Breast epithelium (tissue), 4 donors: ENCODE measurements around the gene GPHA2. TPM values are rescaled to one million over a fixed set of nuclear protein-coding genes. Genes with fewer than 3 reads are reported as not detected.

Source experiments
- DNase-seq, 2 donors: peaks; one replicate each; pipeline ENCODE4 v3.0.0-alpha.2; 2019; ENCODE audit warnings: low spot score in 2 of 2
- H3K27ac ChIP-seq, 2 donors: fragments of 200-600 bp; sonication (generic) in 1 of 2; one replicate each; pipeline ENCODE4 v1.5.1; 2016 to 2019; ENCODE audit warnings: mild to moderate bottlenecking in 1 of 2
- H3K27me3 ChIP-seq, 2 donors: fragments of 200-600 bp; sonication (generic) in 1 of 2; one replicate each; pipeline versions ENCODE4 v1.5.1 to v1.6.0; 2017 to 2019; ENCODE audit warnings: control low read depth in 1 of 2, mild to moderate bottlenecking in 1 of 2
- H3K36me3 ChIP-seq: fragments of 200-600 bp; one replicate; pipeline ENCODE4 v1.5.1; 2019
- H3K4me1 ChIP-seq, 2 donors: fragments of 200-600 bp; sonication (generic); one replicate each; pipeline ENCODE4 v1.5.1; 2016 to 2019; ENCODE audit warnings: control low read depth in 1 of 2
- H3K4me3 ChIP-seq, 3 donors: fragments of 200-600 bp; sonication (generic); 1 replicate in 2 of 3; 2 replicates in 1 of 3; pipeline ENCODE4 v1.5.1; 2016 to 2019; ENCODE audit warnings: mild to moderate bottlenecking in 3 of 3, moderate library complexity in 2 of 3
- H3K9me3 ChIP-seq, 2 donors: fragments of 200-600 bp; sonication (generic) in 1 of 2; one replicate each; pipeline ENCODE4 v1.5.1; 2016 to 2019; ENCODE audit warnings: control low read depth in 1 of 2
- POLR2A ChIP-seq: fragments of 450-650 bp; IDR thresholded peaks from one replicate; pipeline ENCODE4 v1.6.1; 2016; ENCODE audit warnings: antibody characterized with exemption, mild to moderate bottlenecking, moderate library complexity
- POLR2AphosphoS5 ChIP-seq, 3 donors: sonication (generic); formaldehyde crosslinking; IDR thresholded peaks; one replicate each; pipeline ENCODE4 v1.6.1; 2017; ENCODE audit warnings: antibody characterized with exemption in 3 of 3
- intact Hi-C: fragments of 100-400 bp; cut with DNase I; formaldehyde crosslinking; loops from one replicate; pipeline ENCODE4 v1.15.1; 2023; ENCODE audit warnings: low total_unique reads
- total RNA-seq, 3 donors: library from RNA; depleted of rRNA; stranded (reverse); fragments of >200 nt; gene quantifications; one replicate each; pipeline ENCODE4 v1.1.0, GENCODE V29; 2016
- TF ChIP-seq, protein P1 (sequence below), 3 donors: fragments of 450-650 bp; IDR thresholded peaks; one replicate each; pipeline ENCODE4 v1.5.1; 2016 to 2017; ENCODE audit warnings: antibody characterized with exemption in 3 of 3, mild to moderate bottlenecking in 3 of 3, moderate library complexity in 3 of 3

GPHA2 gene
- total RNA-seq, 3 donors from 2014 or later = not detected

DNA sequence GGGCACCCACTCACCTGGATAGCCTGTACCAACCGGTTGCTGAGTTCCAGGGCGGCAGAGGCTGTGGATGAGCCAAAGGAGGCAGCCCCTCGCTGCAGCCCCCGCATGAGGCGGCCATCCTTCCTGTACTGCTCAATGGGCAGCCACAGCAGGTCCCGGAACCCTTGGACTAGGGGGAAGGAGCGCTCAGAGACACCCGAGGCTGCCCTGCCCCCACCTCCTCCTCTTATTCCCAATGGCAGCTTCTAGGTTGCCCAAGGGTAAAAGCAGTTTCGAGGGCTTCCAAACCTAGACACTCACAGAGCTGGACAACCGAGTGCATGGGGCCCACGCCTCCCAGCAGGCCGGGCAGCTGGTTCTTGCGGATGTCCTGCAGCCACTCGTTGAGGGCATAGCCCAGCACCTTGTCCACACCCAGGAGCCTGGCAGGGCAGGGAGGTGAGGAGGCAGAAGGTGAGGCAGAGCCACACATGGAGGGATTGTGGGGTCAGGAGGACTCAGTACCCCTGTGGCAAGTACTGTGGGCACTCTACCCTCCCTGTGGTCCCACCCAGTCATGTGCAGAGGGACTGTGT lies 39.2 kb downstream of the GPHA2 start:
- intact Hi-C loops = loop anchor here (5.0 kb wide), 1 partner anchor 49 kb away; no protein-coding TSS in a partner anchor
- Histone ChIP-seq H3K4me3 (no peak overlapping the region), H3K4me1 (no peaks in the 10 kb centered on the region), H3K9me3 (no peaks in the 10 kb centered on the region), H3K36me3 (no peaks in the 10 kb centered on the region), H3K27me3 (no peaks in the 10 kb centered on the region), H3K27ac (no peak overlapping the region)
- TF ChIP-seq, protein P1, sequence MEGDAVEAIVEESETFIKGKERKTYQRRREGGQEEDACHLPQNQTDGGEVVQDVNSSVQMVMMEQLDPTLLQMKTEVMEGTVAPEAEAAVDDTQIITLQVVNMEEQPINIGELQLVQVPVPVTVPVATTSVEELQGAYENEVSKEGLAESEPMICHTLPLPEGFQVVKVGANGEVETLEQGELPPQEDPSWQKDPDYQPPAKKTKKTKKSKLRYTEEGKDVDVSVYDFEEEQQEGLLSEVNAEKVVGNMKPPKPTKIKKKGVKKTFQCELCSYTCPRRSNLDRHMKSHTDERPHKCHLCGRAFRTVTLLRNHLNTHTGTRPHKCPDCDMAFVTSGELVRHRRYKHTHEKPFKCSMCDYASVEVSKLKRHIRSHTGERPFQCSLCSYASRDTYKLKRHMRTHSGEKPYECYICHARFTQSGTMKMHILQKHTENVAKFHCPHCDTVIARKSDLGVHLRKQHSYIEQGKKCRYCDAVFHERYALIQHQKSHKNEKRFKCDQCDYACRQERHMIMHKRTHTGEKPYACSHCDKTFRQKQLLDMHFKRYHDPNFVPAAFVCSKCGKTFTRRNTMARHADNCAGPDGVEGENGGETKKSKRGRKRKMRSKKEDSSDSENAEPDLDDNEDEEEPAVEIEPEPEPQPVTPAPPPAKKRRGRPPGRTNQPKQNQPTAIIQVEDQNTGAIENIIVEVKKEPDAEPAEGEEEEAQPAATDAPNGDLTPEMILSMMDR (IDR thresholded peaks at IDR 0.05) = no peak
- TF ChIP-seq POLR2A = no peak
- TF ChIP-seq POLR2AphosphoS5 (IDR thresholded peaks at IDR 0.05) = no peak
- DNase-seq = no peak

DNA sequence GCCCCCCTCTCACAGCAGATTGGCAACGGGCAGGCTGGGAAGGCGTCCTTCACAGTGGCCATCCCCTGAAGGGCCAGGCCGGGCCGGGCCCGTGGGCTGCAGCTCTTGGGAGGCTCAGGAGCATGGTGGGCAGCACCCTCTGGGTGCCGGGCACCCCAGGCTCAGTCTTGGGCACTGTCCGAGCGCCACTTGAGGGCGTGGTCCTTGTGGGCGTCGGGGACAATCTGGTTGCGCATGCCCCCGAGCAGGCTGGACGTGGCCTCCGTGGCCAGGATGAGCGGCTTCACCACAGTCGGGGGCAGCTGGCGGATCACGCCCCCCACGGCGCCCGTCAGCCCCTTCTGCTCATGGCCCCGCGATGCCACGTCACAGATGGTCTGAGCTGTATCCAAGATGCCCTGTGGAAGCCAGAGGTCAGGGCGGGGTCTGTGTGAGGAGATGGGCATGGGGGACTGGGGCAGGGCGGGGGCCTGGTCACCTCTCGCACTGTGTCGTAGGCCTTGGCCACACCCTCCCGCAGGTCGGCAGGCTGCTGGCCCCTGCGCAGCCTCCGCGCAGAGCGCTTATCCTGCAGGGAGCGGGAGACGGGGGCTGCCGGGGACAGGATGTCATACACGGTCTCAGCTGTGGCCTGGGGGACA lies 40.8 kb downstream of the GPHA2 start:
- no peaks in the 10 kb centered on the region for H3K9me3 ChIP-seq
- intact Hi-C loops = loop anchor here (5.0 kb wide), 1 partner anchor 48 kb away; no protein-coding TSS in a partner anchor
- no peak for DNase-seq
- no peaks in the 10 kb centered on the region for H3K4me1 ChIP-seq
- no peaks in the 10 kb centered on the region for H3K36me3 ChIP-seq
- no peak overlapping the region for H3K27ac ChIP-seq
- no peaks in the 10 kb centered on the region for H3K27me3 ChIP-seq
- no peak for TF ChIP-seq POLR2A
- TF ChIP-seq POLR2AphosphoS5 (IDR thresholded peaks at IDR 0.05) = no peak
- TF ChIP-seq, protein P1 (IDR thresholded peaks at IDR 0.05) = no peak
- no peak overlapping the region for H3K4me3 ChIP-seq

DNA sequence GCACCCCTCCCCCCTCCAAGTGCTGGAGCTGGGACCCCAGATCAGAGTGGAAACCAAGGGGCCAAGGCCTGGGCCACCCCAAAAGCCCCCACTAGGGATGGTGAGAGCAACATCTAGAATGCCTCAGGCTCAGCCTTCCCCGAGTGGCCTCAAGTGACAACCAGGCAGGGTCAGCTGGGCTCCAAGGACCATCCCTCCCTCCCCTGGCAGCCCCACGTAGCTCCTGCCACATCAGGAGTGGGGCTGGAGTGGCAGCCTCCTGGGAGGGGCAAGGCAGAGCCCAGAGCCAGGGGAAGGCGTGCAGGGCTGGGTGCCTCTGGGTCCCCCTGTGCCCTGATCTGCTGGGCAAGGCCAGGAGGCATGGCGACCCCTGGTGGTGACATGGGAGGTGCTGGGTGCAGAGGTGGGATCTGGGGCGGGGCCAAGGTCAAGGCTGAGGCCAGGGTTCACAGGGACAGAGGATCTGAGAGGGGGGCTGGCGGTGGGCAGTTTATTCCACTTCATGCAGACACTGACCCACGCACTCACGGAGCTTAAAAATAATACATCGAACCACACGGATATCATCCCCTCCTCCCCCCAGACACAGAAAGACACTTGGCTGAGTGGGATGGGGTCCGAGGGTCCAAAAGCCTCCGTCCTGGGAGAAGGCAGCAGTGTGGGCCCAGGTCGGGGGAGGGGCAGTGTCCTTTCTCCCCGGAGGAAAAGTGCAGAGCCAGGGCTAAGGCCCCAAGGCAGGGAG lies 41.5 kb downstream of the GPHA2 start:
- Histone ChIP-seq H3K4me3 (no peak overlapping the region), H3K36me3 (no peaks in the 10 kb centered on the region), H3K27me3 (no peaks in the 10 kb centered on the region), H3K27ac (no peak overlapping the region), H3K4me1 (no peaks in the 10 kb centered on the region), H3K9me3 (no peaks in the 10 kb centered on the region)
- intact Hi-C loops = no loop called here
- TF ChIP-seq, protein P1 (IDR thresholded peaks at IDR 0.05) = peak; percentile 64 to 86 (median 83)
- TF ChIP-seq POLR2A = no peak
- TF ChIP-seq POLR2AphosphoS5 (IDR thresholded peaks at IDR 0.05) = peak in 1 of 3 donors; percentile 26
- DNase-seq = peak; percentile 62 to 82

DNA sequence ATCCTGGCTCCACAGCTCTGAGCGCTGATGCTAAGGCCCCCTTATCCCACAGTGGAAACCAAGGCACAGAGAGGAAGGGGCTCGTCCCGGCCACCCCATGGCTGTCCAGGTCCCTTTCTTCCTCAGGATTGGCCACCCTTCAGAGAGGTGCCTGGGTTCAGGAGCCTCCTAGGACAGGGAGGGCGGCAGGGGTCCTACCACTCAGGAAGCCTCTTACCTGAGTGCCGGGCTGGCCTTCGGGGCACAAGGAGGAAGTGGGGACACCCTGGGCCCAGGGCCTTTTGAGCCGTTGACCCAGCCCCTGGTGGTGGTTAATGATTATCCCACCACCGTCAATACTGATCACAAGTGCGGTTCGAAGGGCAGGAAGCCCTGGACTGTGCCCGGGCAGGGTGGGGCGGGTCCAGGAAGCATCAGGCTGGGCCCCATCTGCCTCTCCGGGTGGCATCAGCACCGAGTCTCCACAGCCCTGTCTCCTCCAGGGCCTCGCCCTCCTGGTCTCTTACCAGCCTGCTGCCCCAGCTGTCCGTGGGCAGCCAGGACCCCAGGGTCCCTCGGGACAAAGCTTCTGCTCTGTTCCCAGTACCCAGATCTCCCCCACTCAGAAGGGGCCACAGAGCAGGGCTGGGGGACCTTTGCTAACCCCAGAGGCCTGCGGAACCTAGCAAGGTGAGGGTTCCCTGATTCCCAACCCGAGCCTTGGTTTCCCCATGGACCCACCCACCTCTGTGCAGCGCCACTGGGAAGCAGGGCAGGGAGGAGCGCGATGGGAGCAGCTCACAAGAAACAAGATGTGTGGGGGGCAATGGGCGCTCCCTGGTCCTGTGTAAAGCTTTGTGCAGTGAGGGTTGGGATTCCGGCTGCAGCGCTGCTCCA lies 42.3 kb downstream of the GPHA2 start:
- TF ChIP-seq, protein P1 (IDR thresholded peaks at IDR 0.05) = no peak
- TF ChIP-seq POLR2A = no peak
- TF ChIP-seq POLR2AphosphoS5 (IDR thresholded peaks at IDR 0.05) = no peak
- Histone ChIP-seq H3K4me3 (no peak overlapping the region), H3K4me1 (no peaks in the 10 kb centered on the region), H3K36me3 (no peaks in the 10 kb centered on the region), H3K27me3 (no peaks in the 10 kb centered on the region), H3K27ac (no peak overlapping the region), H3K9me3 (no peaks in the 10 kb centered on the region)
- no peak for DNase-seq
- intact Hi-C loops = no loop called here
